ENCODE data around the gene PIWIL1.

PIWIL1 gene

DNA sequence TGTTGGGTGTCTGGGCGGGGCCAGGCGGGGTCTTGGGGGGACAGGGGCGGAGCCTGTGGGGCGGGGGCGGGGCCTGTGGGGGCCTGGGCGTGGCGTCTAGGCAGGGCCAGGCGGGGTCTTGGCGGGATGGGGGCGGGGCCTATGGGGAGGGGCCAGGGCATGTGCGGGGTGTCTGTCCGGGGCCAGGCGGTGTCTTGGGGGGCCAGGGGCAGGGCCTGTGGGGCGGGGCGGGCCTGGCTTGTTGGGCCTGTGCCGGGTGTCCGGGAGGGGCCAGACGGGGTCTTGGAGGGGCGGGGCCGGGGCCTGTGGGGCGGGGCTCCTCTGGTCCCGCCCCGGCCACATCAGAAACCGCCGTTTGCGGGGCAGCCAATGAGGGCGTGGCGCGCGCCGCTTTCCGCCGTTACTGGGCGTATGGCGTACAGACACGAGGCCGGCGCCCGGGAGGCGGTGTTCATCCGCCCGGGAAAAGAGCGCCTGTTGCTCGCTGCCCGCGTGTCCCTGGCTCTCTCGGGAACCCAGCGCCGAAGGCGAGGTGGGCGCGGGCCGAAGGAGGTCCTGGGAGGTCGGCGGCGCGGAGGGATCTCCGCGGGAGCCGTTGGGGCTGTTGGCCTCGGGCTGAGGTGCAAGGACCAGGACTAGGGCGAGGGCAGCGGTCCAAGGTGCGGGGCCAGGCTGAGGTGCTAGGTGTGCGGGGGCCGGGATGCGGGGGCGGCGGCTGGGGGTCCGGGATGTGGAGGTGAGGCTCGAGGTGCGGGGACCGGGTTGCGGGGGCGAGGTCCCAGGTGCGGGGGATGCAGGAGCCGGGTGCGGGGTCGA lies at the start of gene PIWIL1:
Gene PIWIL1 (plus strand): TSS at position 400 of the 816 bp plus-strand sequence. CDS start 4,705 bp downstream, outside the sequence.
- DNase-seq (ENCODE audit: low read depth): no peak

- no peak for DNase-seq (ENCODE audit: low read depth)
These were observed 49.5 kb upstream of the PIWIL1 start for GRCh38 chr12:130288206-130288605.

DNA sequence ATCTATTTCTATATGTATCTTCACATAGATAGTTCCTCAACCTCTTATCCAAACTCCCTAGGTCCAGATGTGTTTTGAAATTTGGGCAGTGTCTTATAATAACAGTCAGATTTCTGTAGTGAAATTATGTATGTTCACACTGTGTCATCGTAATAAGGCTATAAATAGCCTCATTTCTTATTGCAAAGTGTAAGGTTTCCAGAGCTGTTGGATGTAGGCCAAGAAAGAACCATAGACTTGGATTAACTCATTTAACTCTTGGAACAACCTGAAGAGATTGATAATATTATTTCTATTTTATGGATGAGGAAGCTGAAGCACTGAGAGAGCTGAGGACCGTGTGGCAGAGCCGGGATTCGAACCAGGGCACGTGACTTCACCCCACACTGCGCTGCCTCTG lies 49.0 kb upstream of the PIWIL1 start:
- DNase-seq (ENCODE audit: low read depth): no peak

GRCh38 chr12:130290114-130290513 lies 47.6 kb upstream of the PIWIL1 start:
- no peak for DNase-seq (ENCODE audit: low read depth)

GRCh38 chr12:130298322-130299021 lies 39.2 kb upstream of the PIWIL1 start:
- no peak for DNase-seq (ENCODE audit: low read depth)

DNA sequence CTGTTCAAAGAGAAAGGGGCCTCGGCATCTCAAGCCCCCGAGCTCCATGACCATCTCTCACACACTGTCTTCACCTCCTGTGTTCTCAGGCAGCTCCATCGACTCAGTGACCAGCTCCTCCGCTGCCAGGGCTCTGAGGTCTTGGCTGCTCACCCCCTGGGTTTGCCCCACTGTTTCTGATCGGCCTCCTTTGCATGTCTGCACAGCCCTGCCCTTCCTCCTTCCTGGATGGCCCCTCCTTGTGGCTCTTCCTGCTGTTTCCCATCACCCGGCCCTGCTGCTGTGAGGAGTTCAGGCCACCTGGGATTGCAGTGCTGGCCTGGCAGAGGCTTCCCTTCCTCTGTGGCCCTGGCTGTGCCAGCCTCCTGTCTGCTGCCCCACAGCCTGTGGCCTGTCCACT lies 38.1 kb upstream of the PIWIL1 start:
- no peak for DNase-seq (ENCODE audit: low read depth)

GRCh38 chr12:130300090-130300489 lies 37.6 kb upstream of the PIWIL1 start:
- no peak for DNase-seq (ENCODE audit: low read depth)

GRCh38 chr12:130300737-130301535 lies 36.8 kb upstream of the PIWIL1 start:
- DNase-seq (ENCODE audit: low read depth): no peak

- DNase-seq (ENCODE audit: low read depth): no peak
These were observed 36.1 kb upstream of the PIWIL1 start for GRCh38 chr12:130301559-130301958.

DNA sequence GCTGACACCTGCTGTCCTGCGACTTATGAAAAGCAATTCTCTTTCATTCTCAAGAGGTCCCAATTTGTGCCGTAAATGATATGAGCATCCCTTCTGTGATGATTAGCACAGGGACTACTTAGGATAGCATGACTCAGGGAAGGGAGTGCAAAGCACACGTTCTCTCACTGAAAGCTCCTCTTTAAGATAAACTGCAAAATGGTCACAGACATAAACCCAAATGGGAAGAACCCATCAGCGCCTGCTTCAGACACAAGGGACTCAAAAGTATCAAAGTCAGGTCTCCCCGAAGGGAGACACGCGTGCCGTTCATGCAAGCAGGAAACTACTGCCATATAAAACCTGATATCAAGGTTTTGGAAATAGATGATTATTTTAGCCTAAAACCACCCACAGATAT lies 33.9 kb upstream of the PIWIL1 start:
- DNase-seq (ENCODE audit: low read depth): no peak

DNA sequence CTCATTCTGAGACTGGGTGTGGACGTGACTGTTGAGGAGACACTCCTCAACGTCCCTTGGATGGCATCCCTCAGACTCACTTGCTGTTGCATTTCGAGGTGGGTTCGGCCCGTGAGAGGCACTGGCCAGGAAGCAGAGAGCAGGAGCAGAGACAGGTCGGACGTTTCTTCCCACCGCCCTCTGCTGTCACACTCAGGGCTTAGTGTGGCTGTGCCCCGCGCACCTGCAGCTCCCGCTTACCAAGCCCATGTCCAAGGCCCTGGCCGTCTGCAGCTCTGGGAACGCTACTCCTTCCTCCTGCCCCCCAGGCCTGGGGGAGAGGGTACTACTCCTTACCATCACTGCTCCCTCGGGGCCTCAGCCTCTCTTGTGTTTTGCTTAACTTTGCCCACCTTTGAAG lies 29.8 kb upstream of the PIWIL1 start:
- no peak for DNase-seq (ENCODE audit: low read depth)

- DNase-seq (ENCODE audit: low read depth): no peak
These were observed 29.3 kb upstream of the PIWIL1 start for GRCh38 chr12:130308393-130308792.

DNA sequence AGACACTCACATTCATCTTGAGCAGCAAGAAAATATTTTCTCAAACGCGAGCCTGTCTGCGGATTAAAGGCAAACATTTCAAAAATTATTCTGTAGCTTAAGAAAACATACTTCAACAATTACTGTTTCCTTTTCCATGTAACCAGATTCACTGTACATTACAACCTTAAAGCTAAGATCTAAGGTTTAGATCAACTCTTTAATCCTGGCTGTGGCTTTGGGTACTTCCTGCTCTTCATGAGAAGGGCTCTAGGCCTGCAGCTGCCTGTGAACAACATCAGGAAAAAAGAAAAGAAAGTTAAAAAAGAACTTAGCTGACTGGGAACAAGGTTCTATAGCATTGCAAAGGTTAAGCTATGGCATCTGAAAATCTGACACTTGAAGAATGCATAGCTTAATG lies 21.4 kb upstream of the PIWIL1 start:
- DNase-seq (ENCODE audit: low read depth): no peak

GRCh38 chr12:130320536-130320935 lies 17.2 kb upstream of the PIWIL1 start:
- no peak for DNase-seq (ENCODE audit: low read depth)

DNA sequence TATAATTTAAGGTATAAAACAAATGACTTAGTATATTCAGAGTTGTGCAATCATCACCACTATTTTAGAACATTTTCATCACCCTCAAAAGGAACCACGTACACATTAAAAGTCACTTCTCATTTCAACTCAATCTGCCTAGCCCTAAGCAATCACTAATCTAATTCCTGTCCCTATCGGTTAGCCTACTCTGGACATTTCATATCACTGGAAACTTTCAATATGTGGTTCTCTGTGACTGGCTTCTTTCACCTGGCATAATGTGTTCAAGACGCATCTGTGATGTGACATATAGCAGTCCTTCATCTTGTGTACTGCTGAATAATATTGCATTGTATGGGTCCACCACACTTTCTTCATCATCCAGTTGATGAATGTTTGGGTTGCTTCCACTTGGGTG lies 15.4 kb upstream of the PIWIL1 start:
- DNase-seq (ENCODE audit: low read depth): no peak

- DNase-seq (ENCODE audit: low read depth): no peak
These were observed 7.0 kb upstream of the PIWIL1 start for GRCh38 chr12:130330685-130331084.

DNA sequence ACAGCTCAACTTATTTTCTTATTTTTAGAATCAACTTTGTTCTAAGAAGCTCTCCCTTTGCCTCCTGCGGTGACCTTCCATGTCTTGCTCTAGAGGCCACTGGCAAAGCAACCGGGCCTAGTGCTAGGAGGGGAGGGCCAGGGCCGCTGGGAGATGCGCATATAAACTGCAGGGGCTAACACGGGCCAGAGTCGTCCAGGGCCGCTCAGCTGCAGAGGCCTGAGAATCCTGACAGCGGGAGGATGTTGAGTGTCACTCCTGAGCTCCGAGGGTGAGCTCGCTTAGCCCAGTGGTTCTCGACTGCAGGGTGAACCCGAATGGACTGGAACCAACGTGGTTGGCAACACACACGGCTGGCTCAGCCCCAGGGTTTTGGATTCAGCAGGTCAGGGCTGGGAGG lies 6.5 kb upstream of the PIWIL1 start:
- no peak for DNase-seq (ENCODE audit: low read depth)

DNA sequence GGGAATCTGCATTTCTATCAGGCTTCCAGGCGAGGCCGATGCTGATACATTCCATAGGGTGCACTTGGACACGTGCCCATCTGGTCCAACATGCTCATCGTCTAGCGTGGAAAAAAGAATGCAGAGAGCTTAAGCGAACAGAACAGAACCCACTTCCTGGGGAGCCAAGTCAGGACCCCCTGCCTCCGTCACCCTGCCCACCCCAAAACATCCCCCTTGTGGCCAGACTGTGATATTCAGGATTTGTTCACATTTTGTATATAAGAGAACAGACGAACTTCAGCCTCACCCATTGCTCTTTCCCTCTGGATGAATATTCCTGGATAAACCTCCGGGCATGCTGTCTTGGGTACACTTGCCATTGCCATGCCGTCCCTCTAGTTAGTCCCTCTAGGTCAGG lies 4.3 kb upstream of the PIWIL1 start:
- no peak for DNase-seq (ENCODE audit: low read depth)

DNA sequence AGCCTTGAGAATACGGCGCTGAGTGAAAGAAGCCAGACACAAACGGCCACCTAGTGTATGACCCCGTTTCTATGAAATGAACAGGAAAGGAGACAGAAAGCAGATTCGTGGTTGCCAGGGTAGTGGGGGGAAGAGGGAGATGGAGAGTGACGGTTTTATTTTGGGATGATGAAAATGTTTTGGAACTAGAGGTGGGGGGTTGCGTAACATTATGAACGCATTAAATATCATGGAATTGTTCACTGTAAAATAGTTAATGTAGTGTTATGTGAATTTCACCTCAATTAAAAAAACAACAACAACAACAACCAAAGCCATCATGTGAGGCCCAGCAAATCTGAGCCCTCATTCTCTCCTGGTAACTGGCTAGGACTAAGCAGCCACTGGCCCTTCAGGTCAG lies 3.3 kb upstream of the PIWIL1 start:
- no peak for DNase-seq (ENCODE audit: low read depth)

GRCh38 chr12:130334937-130335336 lies 2.8 kb upstream of the PIWIL1 start:
- no peak for DNase-seq (ENCODE audit: low read depth)

DNA sequence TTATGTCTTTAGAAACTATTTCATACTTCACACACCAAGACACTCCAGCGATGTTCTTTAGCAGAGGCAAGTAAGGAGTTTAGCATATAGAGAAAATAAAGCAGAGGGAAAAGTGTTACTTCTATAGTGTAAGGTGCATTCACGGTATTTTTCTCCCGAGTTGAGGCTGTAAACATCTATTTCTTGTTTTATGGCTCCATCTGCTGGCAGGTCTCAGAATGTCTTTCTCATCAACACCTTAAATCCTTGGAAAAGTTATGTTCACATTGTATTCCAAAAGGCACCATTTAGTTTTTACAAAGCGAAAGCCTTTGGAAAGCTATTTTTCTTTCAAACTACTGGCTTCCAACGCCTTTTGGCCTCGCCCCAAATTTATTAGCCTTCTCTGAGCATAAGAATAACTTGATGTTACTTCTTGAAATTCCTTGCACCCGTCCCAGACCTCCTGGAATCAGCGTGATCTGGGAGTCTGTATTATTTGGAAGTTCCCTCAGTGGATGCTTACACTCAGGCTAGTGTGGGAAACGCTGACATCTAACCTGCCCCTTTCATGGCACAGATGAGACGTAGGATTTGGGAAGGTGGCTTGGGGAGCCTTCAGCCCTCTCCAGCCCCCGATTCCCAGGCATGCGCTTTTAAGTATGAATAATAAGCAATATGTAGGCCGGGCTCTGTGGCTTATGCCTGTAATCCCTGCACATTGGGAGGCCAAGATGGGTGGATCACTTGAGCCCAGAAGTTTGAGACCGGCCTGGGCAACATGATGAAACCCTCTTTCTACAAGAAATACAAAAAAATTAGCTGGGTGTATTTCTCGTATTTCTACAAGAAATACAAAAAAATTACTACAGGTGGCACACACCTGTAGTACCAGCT lies 1.9 kb upstream of the PIWIL1 start:
- no peak for DNase-seq (ENCODE audit: low read depth)

Data from activated gamma-delta T cell treated with anti-CD3 and anti-CD28 coated beads, Interleukin-2, amount 50 U/mL, for 16 hours (primary cell).